KMS-11 (cell line): ENCODE data around the gene RBM23.
"Not testable (repeated sequence)": the region's sequence is repeated elsewhere in the genome, so short reads cannot be mapped to it uniquely, and the experiment has no call there.

ENCODE experiments used
- H2AFZ ChIP-seq: fragments of 200-600 bp; sonication (generic); 2 replicates; pipeline ENCODE4 v1.6.1; 2016; ENCODE audit warnings: antibody characterized with exemption, mixed run types, low read depth
- H3K27ac ChIP-seq: fragments of 200-600 bp; sonication (generic); 2 replicates; pipeline ENCODE4 v1.6.1; 2016; ENCODE audit warnings: mild to moderate bottlenecking, mixed run types
- H3K27me3 ChIP-seq: fragments of 200-600 bp; sonication (generic); 2 replicates; pipeline ENCODE4 v1.6.1; 2017; ENCODE audit warnings: mild to moderate bottlenecking, low read depth, mixed run types, moderate library complexity; ENCODE audit not compliant: insufficient read depth
- H3K36me3 ChIP-seq: fragments of 200-600 bp; sonication (generic); 2 replicates; pipeline ENCODE4 v1.6.1; 2017; ENCODE audit warnings: mild to moderate bottlenecking, mixed run types; ENCODE audit not compliant: insufficient read depth
- H3K4me1 ChIP-seq: fragments of 200-600 bp; sonication (generic); 2 replicates; pipeline ENCODE4 v1.6.1; 2016; ENCODE audit warnings: mild to moderate bottlenecking, low read depth, mixed run types; ENCODE audit not compliant: poor library complexity, severe bottlenecking
- H3K4me2 ChIP-seq: fragments of 200-600 bp; sonication (generic); 2 replicates; pipeline ENCODE4 v1.7.0; 2016; ENCODE audit warnings: mild to moderate bottlenecking, mixed run types
- H3K4me3 ChIP-seq: fragments of 200-600 bp; sonication (generic); IDR thresholded peaks from 2 replicates; pipeline ENCODE4 v1.6.1; 2017; ENCODE audit warnings: low read depth, low read length, mixed read lengths; ENCODE audit not compliant: insufficient read depth
- H3K79me2 ChIP-seq: fragments of 200-600 bp; sonication (generic); 2 replicates; pipeline ENCODE4 v1.6.1; 2016; ENCODE audit warnings: low read depth, mixed run types; ENCODE audit not compliant: insufficient read depth
- H3K9ac ChIP-seq: fragments of 200-600 bp; sonication (generic); 2 replicates; pipeline ENCODE4 v1.6.1; 2016; ENCODE audit warnings: mild to moderate bottlenecking, mixed run types
- H4K20me1 ChIP-seq: fragments of 200-600 bp; sonication (generic); 2 replicates; pipeline ENCODE4 v1.6.1; 2016; ENCODE audit warnings: mild to moderate bottlenecking, mixed run types; ENCODE audit not compliant: insufficient read depth
- TF ChIP-seq, protein P1 (sequence below): fragments of 200-600 bp; sonication (generic); conservative IDR thresholded peaks from 2 replicates; pipeline ENCODE4 v1.6.1; 2017; ENCODE audit warnings: low read depth, mild to moderate bottlenecking, antibody characterized with exemption, low read length, moderate library complexity, mixed read lengths

The RBM23 gene

GRCh38 chr14:22861651-22862050 lies 57.3 kb downstream of the RBM23 start:
- Histone ChIP-seq H3K4me2 (no peak overlapping the region), H3K4me1 (peaks cover 15% of the 10 kb centered on the region), H4K20me1 (no peaks in the 10 kb centered on the region), H3K27me3 (no peaks in the 10 kb centered on the region), H2AFZ (no peak overlapping the region), H3K27ac (no peak overlapping the region), H3K9ac (no peak overlapping the region), H3K4me3 (no peak overlapping the region), H3K79me2 (no peaks in the 10 kb centered on the region), H3K36me3 (no peaks in the 10 kb centered on the region)
- TF ChIP-seq, protein P1, sequence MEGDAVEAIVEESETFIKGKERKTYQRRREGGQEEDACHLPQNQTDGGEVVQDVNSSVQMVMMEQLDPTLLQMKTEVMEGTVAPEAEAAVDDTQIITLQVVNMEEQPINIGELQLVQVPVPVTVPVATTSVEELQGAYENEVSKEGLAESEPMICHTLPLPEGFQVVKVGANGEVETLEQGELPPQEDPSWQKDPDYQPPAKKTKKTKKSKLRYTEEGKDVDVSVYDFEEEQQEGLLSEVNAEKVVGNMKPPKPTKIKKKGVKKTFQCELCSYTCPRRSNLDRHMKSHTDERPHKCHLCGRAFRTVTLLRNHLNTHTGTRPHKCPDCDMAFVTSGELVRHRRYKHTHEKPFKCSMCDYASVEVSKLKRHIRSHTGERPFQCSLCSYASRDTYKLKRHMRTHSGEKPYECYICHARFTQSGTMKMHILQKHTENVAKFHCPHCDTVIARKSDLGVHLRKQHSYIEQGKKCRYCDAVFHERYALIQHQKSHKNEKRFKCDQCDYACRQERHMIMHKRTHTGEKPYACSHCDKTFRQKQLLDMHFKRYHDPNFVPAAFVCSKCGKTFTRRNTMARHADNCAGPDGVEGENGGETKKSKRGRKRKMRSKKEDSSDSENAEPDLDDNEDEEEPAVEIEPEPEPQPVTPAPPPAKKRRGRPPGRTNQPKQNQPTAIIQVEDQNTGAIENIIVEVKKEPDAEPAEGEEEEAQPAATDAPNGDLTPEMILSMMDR = no peak

DNA sequence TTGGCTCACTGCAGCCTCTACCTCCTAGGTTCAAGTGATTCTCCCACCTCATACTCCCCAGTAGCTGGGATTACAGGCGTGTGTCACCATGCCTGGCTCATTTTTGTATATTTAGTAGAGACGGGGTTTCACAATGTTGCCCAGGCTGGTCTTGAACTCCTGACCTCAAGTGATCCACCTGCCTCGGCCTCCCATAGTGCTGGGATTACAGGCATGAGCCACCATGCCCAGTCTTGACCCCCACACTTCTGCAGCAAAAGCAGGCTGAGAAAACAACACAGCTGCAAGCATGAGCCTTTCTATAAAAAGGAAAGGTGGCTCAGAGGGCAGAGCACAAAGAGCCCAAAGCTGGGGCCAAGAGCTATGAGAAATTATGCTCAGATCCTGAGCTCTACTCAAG lies 58.6 kb downstream of the RBM23 start:
- not testable (repeated sequence) for H3K36me3 ChIP-seq, H3K9ac ChIP-seq, H3K4me3 ChIP-seq, H3K27me3 ChIP-seq, H3K79me2 ChIP-seq, H4K20me1 ChIP-seq, H2AFZ ChIP-seq, H3K4me2 ChIP-seq, H3K27ac ChIP-seq
- H3K4me1 ChIP-seq = peaks cover 15% of the 10 kb centered on the region

DNA sequence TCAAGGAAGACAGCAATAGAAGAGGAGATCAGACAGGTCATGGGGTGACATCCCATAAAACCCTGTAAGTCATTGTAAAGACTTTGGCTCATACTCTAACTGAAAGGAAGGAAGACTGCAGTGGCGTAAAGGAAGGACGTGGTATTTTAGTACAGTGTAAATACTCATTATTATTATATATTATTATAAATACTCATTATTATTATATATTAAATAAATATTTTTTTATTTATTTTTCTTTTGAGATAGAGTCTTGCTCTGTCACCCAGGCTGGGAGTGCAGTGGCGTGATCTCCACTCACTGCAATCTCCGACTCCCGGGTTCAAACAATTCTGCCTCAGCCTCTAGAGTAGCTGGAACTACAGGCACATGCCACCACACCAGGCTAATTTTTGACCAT lies 62.5 kb downstream of the RBM23 start:
- no peaks in the 10 kb centered on the region for H3K36me3 ChIP-seq
- no peak overlapping the region for H3K4me3 ChIP-seq
- H3K9ac ChIP-seq = no peak overlapping the region
- no peaks in the 10 kb centered on the region for H4K20me1 ChIP-seq
- peaks cover 33% of the 10 kb centered on the region for H3K4me1 ChIP-seq
- no peaks in the 10 kb centered on the region for H3K79me2 ChIP-seq
- no peaks in the 10 kb centered on the region for H3K27me3 ChIP-seq
- TF ChIP-seq, protein P1 = no peak
- H3K4me2 ChIP-seq = no peak overlapping the region
- H2AFZ ChIP-seq = no peak overlapping the region
- H3K27ac ChIP-seq = no peak overlapping the region

GRCh38 chr14:22854963-22855724 lies 63.8 kb downstream of the RBM23 start:
- H3K4me3 ChIP-seq = no peak overlapping the region
- TF ChIP-seq, protein P1 = no peak
- no peaks in the 10 kb centered on the region for H4K20me1 ChIP-seq
- H3K36me3 ChIP-seq = no peaks in the 10 kb centered on the region
- no peak overlapping the region for H3K9ac ChIP-seq
- H3K4me1 ChIP-seq = peaks cover 33% of the 10 kb centered on the region
- no peak overlapping the region; the same call in 1 of the 2 replicates for H3K27ac ChIP-seq
- no peaks in the 10 kb centered on the region for H3K27me3 ChIP-seq
- no peak overlapping the region for H2AFZ ChIP-seq
- no peak overlapping the region for H3K4me2 ChIP-seq
- H3K79me2 ChIP-seq = no peaks in the 10 kb centered on the region

DNA sequence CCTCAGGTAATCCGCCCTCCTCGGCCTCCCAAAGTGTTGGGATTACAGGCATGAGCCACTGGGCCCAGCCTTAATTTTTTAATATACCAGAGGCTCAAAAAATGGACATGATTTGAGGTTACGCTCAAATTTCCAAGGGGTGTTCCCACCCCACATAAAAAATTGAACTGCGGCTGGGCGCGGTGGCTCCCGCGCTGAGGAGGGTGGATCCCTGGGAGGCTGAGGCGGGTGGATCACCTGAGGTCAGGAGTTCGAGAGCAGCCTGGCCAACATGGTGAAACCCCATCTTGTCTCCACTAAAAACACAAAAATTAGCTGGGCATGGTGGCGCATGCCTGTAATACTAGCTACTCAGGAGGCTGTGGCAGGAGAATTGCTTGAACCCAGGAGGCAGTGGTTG lies 64.7 kb downstream of the RBM23 start:
- H3K79me2 ChIP-seq, H3K36me3 ChIP-seq, H3K9ac ChIP-seq, H4K20me1 ChIP-seq, H3K4me2 ChIP-seq, H3K27me3 ChIP-seq, H2AFZ ChIP-seq, H3K4me3 ChIP-seq, H3K27ac ChIP-seq: not testable (repeated sequence)
- H3K4me1 ChIP-seq = peaks cover 32% of the 10 kb centered on the region
